Measurements from ENCODE around the gene POMZP3. TPM values are rescaled to one million over a fixed set of nuclear protein-coding genes. Genes with fewer than 3 reads are reported as not detected.
"Not testable (repeated sequence)": the region's sequence is repeated elsewhere in the genome, so short reads cannot be mapped to it uniquely, and the experiment has no call there.

POMZP3 gene
- total RNA-seq, 1 donor from 2014 or later, result 237 TPM

DNA sequence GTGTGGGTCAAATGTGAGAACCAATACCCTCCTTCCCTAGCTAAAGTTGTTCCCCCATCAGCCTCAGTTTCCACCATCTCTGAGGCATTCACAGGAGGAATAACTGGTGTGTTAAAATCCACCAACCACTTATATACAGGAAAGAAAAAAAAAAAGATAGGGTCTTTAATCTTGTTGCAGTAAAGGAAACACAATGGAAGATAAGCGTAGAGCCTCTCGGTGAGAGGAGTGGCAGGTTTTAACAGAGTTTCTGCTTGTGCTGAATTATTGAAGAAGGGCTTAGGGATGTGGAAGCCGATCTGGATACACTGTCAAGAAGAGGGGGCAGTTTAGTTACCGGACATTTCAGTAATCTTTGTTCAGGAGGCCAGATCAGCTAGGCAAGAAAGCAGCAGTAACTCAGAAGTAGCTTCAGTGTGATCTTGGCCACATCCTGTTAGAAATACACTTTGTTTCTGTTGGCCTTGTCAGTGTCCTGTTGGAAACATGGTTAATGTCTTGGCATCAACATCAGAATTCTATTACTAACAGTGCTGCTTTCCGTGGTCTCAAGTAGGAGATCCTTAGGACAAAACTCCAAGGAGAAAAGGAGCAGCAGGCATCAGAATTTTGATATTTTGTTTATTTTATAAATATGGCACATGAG, 43.3 kb downstream of the POMZP3 start:
- DNase-seq (ENCODE audit: low spot score); H3K9me3 Mint-ChIP-seq (ENCODE audit: unreplicated experiment); H3K27me3 Mint-ChIP-seq (ENCODE audit: unreplicated experiment); H3K36me3 Mint-ChIP-seq (ENCODE audit: low read depth, unreplicated experiment); H3K4me3 Mint-ChIP-seq (ENCODE audit: unreplicated experiment): not testable (repeated sequence)
- H3K4me1 Mint-ChIP-seq (ENCODE audit: unreplicated experiment), result peaks cover 41% of the 10 kb centered on the region
- peak overlapping the region; percentile 73 for H3K27ac Mint-ChIP-seq (ENCODE audit: unreplicated experiment)

DNA sequence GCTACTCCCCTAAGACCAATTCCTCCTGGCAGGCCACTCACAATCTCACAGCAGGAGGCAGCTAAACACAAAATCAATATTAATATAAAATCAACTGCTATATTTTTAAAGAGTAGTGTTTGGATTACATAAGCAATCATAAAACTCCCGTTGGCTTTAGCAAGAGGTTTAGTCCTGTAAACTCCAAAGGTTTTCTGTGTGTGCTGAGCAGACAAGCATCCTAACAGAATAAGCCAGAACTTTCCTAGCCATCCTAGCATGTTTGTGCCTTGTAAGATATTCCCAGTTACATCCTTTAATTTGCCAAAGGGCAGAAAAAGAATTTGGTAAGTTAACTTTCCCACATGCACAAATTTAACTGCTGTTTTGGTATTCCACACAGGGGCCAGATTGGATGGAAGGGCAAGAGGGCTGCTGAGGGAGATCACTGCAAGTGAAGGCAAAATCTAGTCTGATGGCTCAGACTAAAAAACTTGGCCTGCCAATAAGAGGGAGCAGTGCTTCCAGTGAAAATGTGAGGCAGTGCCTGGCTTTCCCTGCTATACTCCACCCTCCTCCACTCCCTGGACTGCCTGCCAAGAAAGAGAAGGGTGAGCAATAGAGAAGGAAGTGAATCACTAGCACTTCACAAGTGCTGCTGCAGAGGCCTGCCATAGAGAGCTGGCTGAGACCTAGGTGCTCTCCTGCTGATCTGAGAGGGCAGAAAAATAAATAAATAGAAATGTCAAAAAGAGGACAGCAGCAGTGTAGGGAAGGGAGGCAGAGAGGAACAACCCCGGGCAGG, 44.0 kb downstream of the POMZP3 start:
- peaks cover 37% of the 10 kb centered on the region for H3K4me1 Mint-ChIP-seq (ENCODE audit: unreplicated experiment)
- not testable (repeated sequence) for H3K9me3 Mint-ChIP-seq (ENCODE audit: unreplicated experiment); H3K4me3 Mint-ChIP-seq (ENCODE audit: unreplicated experiment); H3K27me3 Mint-ChIP-seq (ENCODE audit: unreplicated experiment); H3K36me3 Mint-ChIP-seq (ENCODE audit: low read depth, unreplicated experiment); DNase-seq (ENCODE audit: low spot score)
- H3K27ac Mint-ChIP-seq (ENCODE audit: unreplicated experiment), result peak overlapping the region; percentile 73

DNA sequence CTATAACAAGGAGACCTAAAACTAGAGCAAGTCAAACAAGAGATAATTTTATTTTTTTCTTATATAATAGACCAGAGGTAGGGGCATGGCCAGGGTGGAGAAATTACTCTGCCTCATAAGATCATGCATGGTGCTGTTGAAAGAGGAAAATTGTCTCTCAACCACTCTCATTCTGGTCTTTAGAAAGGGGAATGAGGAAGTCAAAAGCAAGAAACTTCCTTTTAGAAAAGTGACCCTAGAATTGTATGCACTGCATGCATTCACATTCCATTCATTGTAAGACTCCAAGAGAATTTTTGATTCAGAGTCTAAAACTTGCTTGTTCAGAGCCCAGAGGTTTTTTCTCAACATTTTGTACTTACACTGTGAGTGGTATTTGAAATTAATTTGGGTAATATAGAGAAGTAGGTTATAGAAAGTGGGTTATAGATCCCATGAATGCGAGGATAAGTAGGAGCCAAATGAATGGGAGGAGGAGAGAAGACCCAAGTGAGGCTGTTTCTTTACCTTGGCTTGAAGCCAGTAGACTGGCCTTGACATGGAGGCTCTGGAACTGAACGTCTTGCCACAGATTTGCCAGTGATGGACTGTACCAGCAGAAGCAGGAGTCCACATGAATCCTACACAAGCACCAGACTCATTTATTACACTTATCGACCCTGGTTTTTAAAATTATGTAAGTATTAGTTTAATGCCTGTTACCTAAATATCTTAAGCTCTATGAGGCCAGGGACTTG, 51.0 kb downstream of the POMZP3 start:
- not testable (repeated sequence) for DNase-seq (ENCODE audit: low spot score); H3K9me3 Mint-ChIP-seq (ENCODE audit: unreplicated experiment); H3K4me3 Mint-ChIP-seq (ENCODE audit: unreplicated experiment); H3K36me3 Mint-ChIP-seq (ENCODE audit: low read depth, unreplicated experiment); H3K27me3 Mint-ChIP-seq (ENCODE audit: unreplicated experiment); H3K4me1 Mint-ChIP-seq (ENCODE audit: unreplicated experiment)
- peak overlapping the region; percentile 91 for H3K27ac Mint-ChIP-seq (ENCODE audit: unreplicated experiment)

DNA sequence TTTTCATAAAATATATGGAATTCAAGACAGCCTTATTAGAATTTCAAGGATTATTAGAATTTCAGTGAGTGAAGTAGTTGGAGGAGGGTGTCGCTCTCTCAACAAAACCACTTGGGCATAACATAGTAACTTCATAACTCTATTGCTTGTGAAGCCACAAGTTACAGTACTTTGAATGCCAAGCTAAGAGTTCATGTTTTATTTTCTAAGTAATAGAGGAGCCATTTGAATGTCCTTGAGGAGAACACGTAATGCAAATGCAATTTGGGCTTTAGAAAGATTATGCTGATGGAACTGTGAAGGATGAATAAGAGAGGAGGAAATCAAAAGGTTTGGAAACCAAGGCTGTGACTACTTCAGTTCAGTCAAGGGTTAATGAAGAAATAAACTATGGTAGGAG, 51.6 kb downstream of the POMZP3 start:
- not testable (repeated sequence) for H3K36me3 Mint-ChIP-seq (ENCODE audit: low read depth, unreplicated experiment); H3K4me3 Mint-ChIP-seq (ENCODE audit: unreplicated experiment); H3K4me1 Mint-ChIP-seq (ENCODE audit: unreplicated experiment); H3K9me3 Mint-ChIP-seq (ENCODE audit: unreplicated experiment); H3K27ac Mint-ChIP-seq (ENCODE audit: unreplicated experiment); DNase-seq (ENCODE audit: low spot score); H3K27me3 Mint-ChIP-seq (ENCODE audit: unreplicated experiment)

DNA sequence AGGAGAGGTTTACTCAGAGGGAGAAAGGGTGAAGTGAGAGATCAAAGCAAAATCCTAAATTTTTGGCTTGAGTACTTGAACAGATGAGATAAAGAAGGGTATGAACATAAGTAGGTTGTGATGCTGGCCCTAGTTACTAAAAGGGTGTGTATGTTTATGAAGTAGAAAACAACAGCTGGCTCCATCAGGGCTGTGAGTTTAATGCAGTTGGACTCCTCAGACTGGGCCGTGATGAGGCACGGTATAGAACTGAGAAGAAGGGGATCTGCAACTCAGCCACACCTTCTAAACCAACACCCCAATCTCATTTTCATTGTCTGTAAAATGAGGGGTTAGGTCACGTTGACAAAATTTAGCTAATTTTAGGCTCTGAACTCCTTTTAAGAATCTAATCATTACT, 54.8 kb downstream of the POMZP3 start:
- not testable (repeated sequence) for H3K9me3 Mint-ChIP-seq (ENCODE audit: unreplicated experiment); H3K36me3 Mint-ChIP-seq (ENCODE audit: low read depth, unreplicated experiment); H3K4me3 Mint-ChIP-seq (ENCODE audit: unreplicated experiment); H3K27me3 Mint-ChIP-seq (ENCODE audit: unreplicated experiment); H3K4me1 Mint-ChIP-seq (ENCODE audit: unreplicated experiment); DNase-seq (ENCODE audit: low spot score); H3K27ac Mint-ChIP-seq (ENCODE audit: unreplicated experiment)

DNA sequence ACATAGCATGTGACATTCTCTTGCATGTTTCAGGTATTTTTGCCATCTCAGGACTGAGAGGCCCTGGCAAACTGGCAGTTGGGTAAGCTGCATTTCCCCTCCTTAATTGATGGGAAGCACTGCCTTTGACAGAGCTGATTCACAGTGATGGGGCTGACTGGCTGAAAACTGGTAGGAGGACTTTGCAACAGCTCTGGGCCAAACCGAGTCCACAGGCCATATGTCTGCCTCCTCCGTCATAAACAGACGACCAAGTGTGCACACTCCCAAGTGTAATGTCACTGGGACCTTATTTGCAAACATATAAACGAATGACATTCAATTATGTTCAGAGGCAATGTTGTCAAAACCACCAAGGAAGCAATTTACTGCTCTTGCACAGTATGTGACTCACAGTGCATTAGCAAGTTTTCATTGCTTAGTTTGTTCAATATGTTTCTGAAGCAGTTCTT, 56.7 kb downstream of the POMZP3 start:
- H3K4me1 Mint-ChIP-seq (ENCODE audit: unreplicated experiment); H3K27ac Mint-ChIP-seq (ENCODE audit: unreplicated experiment); H3K9me3 Mint-ChIP-seq (ENCODE audit: unreplicated experiment); H3K4me3 Mint-ChIP-seq (ENCODE audit: unreplicated experiment); H3K27me3 Mint-ChIP-seq (ENCODE audit: unreplicated experiment); DNase-seq (ENCODE audit: low spot score): not testable (repeated sequence)
- peaks cover 15% of the 10 kb centered on the region for H3K36me3 Mint-ChIP-seq (ENCODE audit: low read depth, unreplicated experiment)

DNA sequence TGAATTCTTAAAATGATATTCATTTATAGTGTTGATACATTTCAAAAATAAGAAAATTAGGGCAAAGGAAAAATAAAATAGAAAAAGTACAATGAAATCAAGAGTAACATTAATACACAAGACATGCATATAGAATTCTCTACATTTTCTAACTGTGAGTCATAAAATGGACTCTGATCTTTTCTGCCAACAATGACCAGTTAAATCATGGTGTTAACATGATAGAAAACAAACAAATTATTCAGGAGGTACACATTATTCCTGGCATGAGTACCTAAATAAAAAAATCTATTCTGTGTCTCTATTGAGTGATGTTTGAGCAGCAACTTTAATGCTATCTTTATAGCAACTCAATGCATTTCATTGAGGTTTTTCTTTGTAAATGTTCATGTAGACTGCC, 58.3 kb downstream of the POMZP3 start:
- not testable (repeated sequence) for DNase-seq (ENCODE audit: low spot score); H3K27ac Mint-ChIP-seq (ENCODE audit: unreplicated experiment); H3K4me1 Mint-ChIP-seq (ENCODE audit: unreplicated experiment); H3K27me3 Mint-ChIP-seq (ENCODE audit: unreplicated experiment); H3K9me3 Mint-ChIP-seq (ENCODE audit: unreplicated experiment); H3K4me3 Mint-ChIP-seq (ENCODE audit: unreplicated experiment)
- peaks cover 15% of the 10 kb centered on the region for H3K36me3 Mint-ChIP-seq (ENCODE audit: low read depth, unreplicated experiment)

DNA sequence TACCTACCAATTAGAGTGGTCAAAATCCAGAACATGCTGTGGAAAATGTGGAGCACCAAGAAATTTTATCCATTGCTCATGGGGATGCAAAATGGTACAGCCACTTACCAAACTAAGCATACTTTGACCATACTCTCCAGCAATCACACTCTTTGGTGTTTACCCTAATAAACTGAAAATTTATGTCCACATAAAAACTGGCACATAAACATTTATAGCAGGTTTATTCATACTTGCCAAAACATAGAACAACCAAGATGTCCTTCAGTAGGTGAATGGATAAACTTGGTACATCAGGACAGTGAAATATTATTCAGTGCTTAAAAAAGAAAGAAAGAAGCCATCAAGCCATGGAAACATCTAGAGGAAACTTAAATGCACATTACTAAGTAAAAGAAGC, 59.3 kb downstream of the POMZP3 start:
- not testable (repeated sequence) for H3K27ac Mint-ChIP-seq (ENCODE audit: unreplicated experiment); H3K4me1 Mint-ChIP-seq (ENCODE audit: unreplicated experiment); DNase-seq (ENCODE audit: low spot score); H3K27me3 Mint-ChIP-seq (ENCODE audit: unreplicated experiment); H3K9me3 Mint-ChIP-seq (ENCODE audit: unreplicated experiment); H3K4me3 Mint-ChIP-seq (ENCODE audit: unreplicated experiment)
- H3K36me3 Mint-ChIP-seq (ENCODE audit: low read depth, unreplicated experiment), result peaks cover 15% of the 10 kb centered on the region

DNA sequence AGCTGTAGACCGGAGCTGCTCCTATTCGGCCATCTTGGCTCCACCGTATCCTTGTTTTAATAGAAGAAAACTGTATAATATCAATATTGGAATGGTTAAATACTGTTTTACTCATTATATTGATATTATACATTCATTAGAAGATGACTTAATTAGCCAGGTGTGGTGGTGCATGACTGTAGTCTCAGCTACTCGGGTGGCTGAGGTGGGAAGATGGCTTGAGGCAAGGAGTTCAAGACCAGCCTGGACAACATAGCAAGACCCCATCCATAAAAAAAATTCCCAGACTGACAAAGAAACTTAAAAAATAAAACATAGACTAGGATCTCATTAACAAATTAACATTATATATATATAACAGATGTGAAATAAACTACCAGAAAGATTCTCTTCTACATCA, 59.8 kb downstream of the POMZP3 start:
- peaks cover 15% of the 10 kb centered on the region for H3K36me3 Mint-ChIP-seq (ENCODE audit: low read depth, unreplicated experiment)
- H3K27ac Mint-ChIP-seq (ENCODE audit: unreplicated experiment); H3K4me3 Mint-ChIP-seq (ENCODE audit: unreplicated experiment); H3K27me3 Mint-ChIP-seq (ENCODE audit: unreplicated experiment); DNase-seq (ENCODE audit: low spot score); H3K9me3 Mint-ChIP-seq (ENCODE audit: unreplicated experiment); H3K4me1 Mint-ChIP-seq (ENCODE audit: unreplicated experiment): not testable (repeated sequence)

DNA sequence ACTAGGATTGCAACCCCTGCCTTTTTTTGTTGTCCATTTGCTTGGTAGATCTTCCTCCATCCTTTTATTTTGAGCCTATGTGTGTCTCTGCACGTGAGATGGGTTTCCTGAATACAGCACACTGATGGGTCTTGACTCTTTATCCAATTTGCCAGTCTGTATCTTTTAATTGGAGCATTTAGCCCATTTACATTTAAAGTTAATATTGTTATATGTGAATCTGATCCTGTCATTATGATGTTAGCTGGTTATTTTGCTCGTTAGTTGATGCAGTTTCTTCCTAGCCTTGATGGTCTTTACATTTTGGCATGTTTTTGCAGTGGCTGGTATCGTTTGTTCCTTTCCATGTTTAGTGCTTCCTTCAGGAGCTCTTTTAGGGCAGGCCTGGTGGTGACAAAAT, 62.1 kb downstream of the POMZP3 start:
- H3K27ac Mint-ChIP-seq (ENCODE audit: unreplicated experiment); H3K4me3 Mint-ChIP-seq (ENCODE audit: unreplicated experiment); DNase-seq (ENCODE audit: low spot score); H3K4me1 Mint-ChIP-seq (ENCODE audit: unreplicated experiment); H3K9me3 Mint-ChIP-seq (ENCODE audit: unreplicated experiment); H3K27me3 Mint-ChIP-seq (ENCODE audit: unreplicated experiment): not testable (repeated sequence)
- peaks cover 19% of the 10 kb centered on the region for H3K36me3 Mint-ChIP-seq (ENCODE audit: low read depth, unreplicated experiment)

DNA sequence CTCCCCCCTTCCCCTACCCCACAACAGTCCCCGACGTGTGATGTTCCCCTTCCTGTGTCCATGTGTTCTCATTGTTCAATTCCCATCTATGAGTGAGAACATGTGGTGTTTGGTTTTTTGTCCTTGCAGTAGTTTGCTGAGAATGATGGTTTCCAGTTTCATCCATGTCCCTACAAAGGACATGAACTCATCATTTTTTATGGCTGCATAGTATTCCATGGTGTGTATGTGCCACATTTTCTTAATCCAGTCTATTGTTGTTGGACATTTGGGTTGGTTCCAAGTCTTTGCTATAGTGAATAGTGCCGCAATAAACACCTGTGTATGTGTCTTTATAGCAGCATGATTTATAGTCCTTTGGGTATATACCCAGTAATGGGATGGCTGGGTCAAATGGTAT, 65.7 kb downstream of the POMZP3 start:
- H3K9me3 Mint-ChIP-seq (ENCODE audit: unreplicated experiment); H3K27ac Mint-ChIP-seq (ENCODE audit: unreplicated experiment); H3K27me3 Mint-ChIP-seq (ENCODE audit: unreplicated experiment); DNase-seq (ENCODE audit: low spot score); H3K4me3 Mint-ChIP-seq (ENCODE audit: unreplicated experiment); H3K4me1 Mint-ChIP-seq (ENCODE audit: unreplicated experiment): not testable (repeated sequence)
- peaks cover 13% of the 10 kb centered on the region for H3K36me3 Mint-ChIP-seq (ENCODE audit: low read depth, unreplicated experiment)

DNA sequence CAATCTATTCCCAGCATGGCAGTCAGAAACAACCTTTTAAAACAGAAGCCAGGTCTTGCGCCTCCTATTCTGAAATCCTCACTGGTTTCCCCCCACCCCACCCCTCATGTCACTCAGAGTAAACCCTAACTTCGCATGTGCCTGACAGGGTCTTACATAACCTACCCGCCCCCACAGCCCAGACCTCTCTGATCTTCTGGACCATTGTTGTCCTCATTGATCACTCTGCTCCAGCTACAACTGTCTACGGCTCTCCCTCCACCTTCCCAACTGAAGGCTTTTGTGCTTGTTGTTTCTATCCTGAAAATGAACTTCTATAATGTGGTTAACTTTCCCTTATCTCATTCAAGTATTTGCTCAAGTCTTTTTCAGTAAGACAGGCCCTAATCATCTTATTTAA, 66.9 kb downstream of the POMZP3 start:
- not testable (repeated sequence) for H3K27me3 Mint-ChIP-seq (ENCODE audit: unreplicated experiment); H3K4me3 Mint-ChIP-seq (ENCODE audit: unreplicated experiment); DNase-seq (ENCODE audit: low spot score); H3K9me3 Mint-ChIP-seq (ENCODE audit: unreplicated experiment); H3K36me3 Mint-ChIP-seq (ENCODE audit: low read depth, unreplicated experiment); H3K27ac Mint-ChIP-seq (ENCODE audit: unreplicated experiment); H3K4me1 Mint-ChIP-seq (ENCODE audit: unreplicated experiment)
